Activated B cell treated with CpG ODN at 0.5 μM for 24 hours (primary cell): Measurements from ENCODE around the gene FCN2. TPM values are rescaled to one million over a fixed set of nuclear protein-coding genes. Genes with fewer than 3 reads are reported as not detected.

Experiments
- ATAC-seq: fragments of 200-7000 bp; cut with Tn5 transposase; one replicate; pipeline ENCODE4 v1.10.0; 2021; ENCODE audit warnings: low read depth, mild to moderate bottlenecking, moderate library complexity
- CTCF ChIA-PET: fragments of 350-600 bp; sonication (Branson Sonifier 250); formaldehyde crosslinking; loops from one replicate; lab custom pipeline; 2021; ENCODE audit warnings: antibody characterized with exemption; lab: Charles Lee
- POLR2A ChIA-PET: fragments of 350-600 bp; sonication (Branson Sonifier 250); formaldehyde crosslinking; loops from one replicate; lab custom pipeline; 2021; ENCODE audit warnings: antibody characterized with exemption; lab: Charles Lee
- DNase-seq: peaks from one replicate; pipeline ENCODE4 v3.0.0; 2022
- H3K27ac Mint-ChIP-seq: one replicate; pipeline ENCODE4 v1.8.0; 2020; ENCODE audit warnings: mixed read lengths
- H3K27me3 Mint-ChIP-seq: one replicate; pipeline ENCODE4 v1.8.0; 2021; ENCODE audit warnings: mixed read lengths
- H3K36me3 Mint-ChIP-seq: one replicate; pipeline ENCODE4 v1.8.0; 2021; ENCODE audit warnings: low read depth, mixed read lengths
- H3K4me1 Mint-ChIP-seq: one replicate; pipeline ENCODE4 v1.8.0; 2021; ENCODE audit warnings: mixed read lengths
- H3K4me3 Mint-ChIP-seq: one replicate; pipeline ENCODE4 v1.8.0; 2020; ENCODE audit warnings: mild to moderate bottlenecking, mixed read lengths
- H3K9me3 Mint-ChIP-seq: one replicate; pipeline ENCODE4 v1.8.0; 2020; ENCODE audit warnings: mixed read lengths
- intact Hi-C: fragments of 100-400 bp; cut with micrococcal nuclease; formaldehyde crosslinking; loops from one replicate; pipeline ENCODE4 v1.15.1; 2024
- total RNA-seq: library from RNA; stranded (reverse); gene quantifications from 2 replicates; pipeline ENCODE4 v1.2.3, GENCODE V29; 2022
- TF ChIP-seq, protein P1 (sequence below): fragments of 200-600 bp; IDR thresholded peaks from one replicate; pipeline ENCODE4 v1.8.0; 2022; ENCODE audit warnings: antibody characterized with exemption, mild to moderate bottlenecking

Gene FCN2
- total RNA-seq, 1 donor from 2014 or later, result not detected

DNA sequence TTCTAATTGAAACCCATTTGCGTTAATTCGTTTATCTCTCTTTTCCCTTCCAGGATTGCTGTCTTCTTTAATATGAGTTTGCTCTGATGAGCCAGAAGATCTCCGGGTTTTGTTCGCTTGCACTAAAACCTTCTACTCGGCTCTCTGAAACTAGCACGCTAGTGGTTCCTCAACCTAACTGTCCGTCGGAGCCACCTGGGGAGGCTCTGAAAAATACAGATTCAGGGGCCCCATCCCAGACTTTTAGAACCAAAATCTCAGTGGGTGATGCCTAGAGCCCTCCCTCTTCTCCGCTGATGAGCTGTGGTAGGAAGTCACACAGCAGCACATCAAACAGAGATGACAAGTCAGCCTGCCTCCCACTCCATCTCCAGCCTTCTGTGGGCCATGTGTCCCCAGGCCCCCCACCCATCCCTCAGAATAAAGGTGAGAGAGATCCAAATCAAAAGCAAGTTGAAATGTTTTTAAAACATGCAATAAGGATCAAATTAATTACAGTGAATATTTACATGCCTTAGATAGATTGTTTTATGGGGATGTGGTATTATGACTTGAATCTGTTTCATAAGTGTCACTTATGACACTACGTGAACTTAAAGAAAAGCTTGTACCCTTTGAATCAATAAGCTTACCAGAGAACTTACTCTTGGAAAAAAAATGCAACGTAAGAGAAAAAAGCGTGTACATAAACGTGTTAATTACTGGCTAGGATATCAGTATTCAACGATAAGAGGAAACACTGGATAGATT lies 16.4 kb downstream of the FCN2 start:
- CTCF ChIA-PET, result no interaction called here
- intact Hi-C loops, result no loop called here
- TF ChIP-seq, protein P1, sequence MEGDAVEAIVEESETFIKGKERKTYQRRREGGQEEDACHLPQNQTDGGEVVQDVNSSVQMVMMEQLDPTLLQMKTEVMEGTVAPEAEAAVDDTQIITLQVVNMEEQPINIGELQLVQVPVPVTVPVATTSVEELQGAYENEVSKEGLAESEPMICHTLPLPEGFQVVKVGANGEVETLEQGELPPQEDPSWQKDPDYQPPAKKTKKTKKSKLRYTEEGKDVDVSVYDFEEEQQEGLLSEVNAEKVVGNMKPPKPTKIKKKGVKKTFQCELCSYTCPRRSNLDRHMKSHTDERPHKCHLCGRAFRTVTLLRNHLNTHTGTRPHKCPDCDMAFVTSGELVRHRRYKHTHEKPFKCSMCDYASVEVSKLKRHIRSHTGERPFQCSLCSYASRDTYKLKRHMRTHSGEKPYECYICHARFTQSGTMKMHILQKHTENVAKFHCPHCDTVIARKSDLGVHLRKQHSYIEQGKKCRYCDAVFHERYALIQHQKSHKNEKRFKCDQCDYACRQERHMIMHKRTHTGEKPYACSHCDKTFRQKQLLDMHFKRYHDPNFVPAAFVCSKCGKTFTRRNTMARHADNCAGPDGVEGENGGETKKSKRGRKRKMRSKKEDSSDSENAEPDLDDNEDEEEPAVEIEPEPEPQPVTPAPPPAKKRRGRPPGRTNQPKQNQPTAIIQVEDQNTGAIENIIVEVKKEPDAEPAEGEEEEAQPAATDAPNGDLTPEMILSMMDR, result no peak
- no peak for ATAC-seq
- no peak for DNase-seq
- Mint-ChIP-seq H3K27me3 (peaks cover 3% of the 10 kb centered on the region), H3K9me3 (peaks cover 8% of the 10 kb centered on the region), H3K36me3 (peaks cover 1% of the 10 kb centered on the region), H3K4me1 (no peaks in the 10 kb centered on the region), H3K27ac (no peak overlapping the region), H3K4me3 (no peak overlapping the region)
- POLR2A ChIA-PET, result no interaction called here

DNA sequence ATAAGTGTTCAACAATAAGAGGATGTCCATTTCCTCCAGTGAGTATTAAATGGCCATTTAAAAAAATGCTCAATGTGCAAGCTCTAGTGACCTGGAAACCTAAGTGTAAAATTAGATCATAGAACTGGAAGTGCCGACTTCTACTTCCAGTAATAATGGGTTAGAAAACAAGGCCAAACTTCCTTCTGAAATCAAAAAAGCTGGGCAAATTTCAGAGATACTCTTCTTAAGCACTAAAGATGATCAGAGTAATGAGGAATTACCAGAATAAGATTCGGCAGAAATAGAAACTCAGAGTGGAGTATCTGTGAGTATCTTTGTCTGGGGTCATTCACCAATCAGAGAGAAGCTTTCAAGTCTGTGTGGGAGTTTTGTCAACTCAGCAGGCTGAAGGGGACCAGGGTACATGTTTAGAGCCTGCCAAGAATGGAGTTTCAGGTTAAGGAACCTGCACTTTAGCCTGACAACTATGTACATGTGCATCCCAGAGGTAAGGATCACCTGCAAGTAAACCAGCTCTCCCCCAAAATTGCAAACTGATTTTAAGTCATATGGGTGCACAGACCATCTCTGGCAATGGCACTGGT lies 17.1 kb downstream of the FCN2 start:
- ATAC-seq (no peak), DNase-seq (no peak)
- CTCF ChIA-PET, result no interaction called here
- TF ChIP-seq, protein P1, result no peak
- Mint-ChIP-seq H3K4me1 (no peaks in the 10 kb centered on the region), H3K36me3 (peaks cover 1% of the 10 kb centered on the region), H3K27me3 (peaks cover 4% of the 10 kb centered on the region), H3K9me3 (peaks cover 8% of the 10 kb centered on the region), H3K27ac (no peak overlapping the region), H3K4me3 (no peak overlapping the region)
- POLR2A ChIA-PET, result no interaction called here
- intact Hi-C loops, result no loop called here

DNA sequence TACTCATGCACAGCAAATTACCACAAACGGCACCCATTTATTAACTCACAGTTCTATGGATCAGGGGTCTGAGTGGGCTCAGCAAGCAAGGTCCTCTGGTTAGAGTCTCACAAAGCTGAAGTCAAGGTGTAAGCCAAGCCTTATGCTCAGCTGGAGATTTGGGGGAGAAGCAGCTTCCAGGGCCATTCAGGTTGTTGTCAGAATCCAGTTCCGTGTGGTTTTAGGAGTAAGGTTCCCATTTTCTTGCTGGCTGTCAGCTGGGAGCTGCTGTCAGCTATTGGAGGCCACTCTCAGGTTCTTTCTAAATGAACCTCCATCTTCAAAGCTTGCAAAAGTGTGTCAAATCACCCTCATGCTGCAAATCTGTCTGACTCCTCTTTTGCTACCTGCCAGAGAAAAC lies 17.7 kb downstream of the FCN2 start:
- Mint-ChIP-seq H3K27ac (no peak overlapping the region), H3K36me3 (peaks cover 1% of the 10 kb centered on the region), H3K4me3 (no peak overlapping the region), H3K27me3 (peaks cover 5% of the 10 kb centered on the region), H3K4me1 (no peaks in the 10 kb centered on the region), H3K9me3 (peaks cover 8% of the 10 kb centered on the region)
- intact Hi-C loops, result no loop called here
- ATAC-seq (no peak), DNase-seq (no peak)
- TF ChIP-seq, protein P1, result no peak
- CTCF ChIA-PET, result no interaction called here
- POLR2A ChIA-PET, result no interaction called here

DNA sequence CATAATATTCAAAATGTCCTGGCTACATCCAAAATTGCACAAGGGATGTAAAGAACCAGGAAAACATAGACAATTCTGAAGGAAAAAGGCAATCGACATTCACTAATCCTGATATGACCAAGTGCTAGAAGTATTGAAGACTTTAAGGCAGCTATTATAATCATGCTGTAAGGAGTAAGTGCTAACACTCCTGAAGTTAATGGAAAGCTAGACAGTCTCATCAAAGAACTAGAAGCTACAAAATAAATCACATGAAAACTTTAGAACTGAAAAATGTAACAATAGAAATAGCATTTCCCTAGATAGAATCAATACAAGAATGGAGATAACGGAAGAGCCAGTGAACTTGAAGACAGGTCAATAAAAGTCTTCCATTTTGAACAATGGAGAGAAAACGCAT lies 18.6 kb downstream of the FCN2 start:
- intact Hi-C loops, result no loop called here
- no peak for ATAC-seq

DNA sequence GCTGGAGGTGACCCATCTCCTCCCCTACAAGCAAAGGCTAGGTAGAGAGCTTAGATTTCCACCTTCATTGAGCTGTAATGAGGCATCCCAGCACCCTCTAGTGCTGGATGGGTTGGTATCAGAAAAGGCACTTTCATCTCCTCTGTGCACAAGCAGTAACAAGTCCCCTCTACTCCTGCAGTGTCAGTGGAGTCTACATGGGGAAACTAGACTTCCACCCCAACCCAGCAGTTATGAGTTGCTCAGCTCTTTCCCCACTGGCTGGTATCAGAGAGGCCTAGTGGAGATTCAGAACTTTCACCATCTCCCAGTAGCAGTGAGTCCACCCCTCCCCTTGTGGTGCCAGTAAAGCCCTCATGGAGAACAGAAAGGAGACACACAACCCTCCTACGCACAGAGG lies 19.2 kb downstream of the FCN2 start:
- intact Hi-C loops, result no loop called here
- DNase-seq (no peak), ATAC-seq (no peak)
- H3K36me3 Mint-ChIP-seq, result peaks cover 1% of the 10 kb centered on the region
- TF ChIP-seq, protein P1, result no peak
- CTCF ChIA-PET, result no interaction called here
- H3K4me1 Mint-ChIP-seq, result no peaks in the 10 kb centered on the region
- H3K27ac Mint-ChIP-seq, result no peak overlapping the region
- H3K9me3 Mint-ChIP-seq, result peaks cover 8% of the 10 kb centered on the region
- peaks cover 4% of the 10 kb centered on the region for H3K27me3 Mint-ChIP-seq
- no peak overlapping the region for H3K4me3 Mint-ChIP-seq
- POLR2A ChIA-PET, result no interaction called here

More for the DNA sequence above, 18.6 kb downstream of the FCN2 start:
- Mint-ChIP-seq H3K27ac (no peak overlapping the region), H3K27me3 (peaks cover 4% of the 10 kb centered on the region), H3K4me3 (no peak overlapping the region), H3K36me3 (peaks cover 1% of the 10 kb centered on the region), H3K4me1 (no peaks in the 10 kb centered on the region), H3K9me3 (peaks cover 8% of the 10 kb centered on the region)
- ChIA-PET POLR2A (no interaction called here), CTCF (no interaction called here)
- DNase-seq, result no peak
- TF ChIP-seq, protein P1, result no peak
